PC-3 (cell line): ENCODE data around the gene IL1R1. TPM values are rescaled to one million over a fixed set of nuclear protein-coding genes. Genes with fewer than 3 reads are reported as not detected.

Experiments used
- ATAC-seq: fragments of 200-7000 bp; cut with Tn5 transposase; 2 replicates; pipeline ENCODE4 v1.9.1; 2020; ENCODE audit warnings: mild to moderate bottlenecking, moderate library complexity
- BruUV-seq: library from RNA; stranded (reverse); fragments of 400-500 nt; replicated peaks from 2 replicates; lab custom pipeline; 2021; lab: Mats Ljungman, UMichigan
- CTCF ChIA-PET: fragments of 300-600 bp; sonication (Branson Sonifier 250); formaldehyde crosslinking; loops from one replicate; lab custom pipeline; 2022; ENCODE audit warnings: antibody characterized with exemption; lab: Charles Lee
- POLR2A ChIA-PET: fragments of 300-600 bp; sonication (Branson Sonifier 250); formaldehyde crosslinking; loops from one replicate; lab custom pipeline; 2022; ENCODE audit warnings: antibody characterized with exemption; ENCODE audit not compliant: unreplicated experiment; lab: Charles Lee
- DNase-seq: peaks from one replicate; pipeline ENCODE4 v3.0.0-alpha.2; 2015
- H2AFZ ChIP-seq: fragments of 300-600 bp; sonication (generic); 2 replicates; pipeline ENCODE4 v1.6.0; 2016; ENCODE audit warnings: antibody characterized with exemption, low read length
- H3F3A ChIP-seq: fragments of 300-600 bp; sonication (generic); one replicate; pipeline ENCODE4 v1.6.0; 2017; ENCODE audit warnings: antibody characterized with exemption, low read length, control low read depth, mild to moderate bottlenecking; ENCODE audit not compliant: unreplicated experiment
- H3K27ac ChIP-seq: fragments of 300-600 bp; sonication (generic); 2 replicates; pipeline ENCODE4 v1.5.1; 2016; ENCODE audit warnings: mild to moderate bottlenecking, low read length
- H3K27me3 ChIP-seq: fragments of 300-600 bp; sonication (generic); 2 replicates; pipeline ENCODE4 v1.6.1; 2016; ENCODE audit warnings: low read length, mixed read lengths
- H3K36me3 ChIP-seq: fragments of 300-600 bp; sonication (generic); 2 replicates; pipeline ENCODE4 v1.6.1; 2016; ENCODE audit warnings: low read depth, mixed run types, low read length, mixed read lengths
- H3K4me1 ChIP-seq: fragments of 300-600 bp; sonication (generic); 2 replicates; pipeline ENCODE4 v1.5.1; 2016; ENCODE audit warnings: low read length; ENCODE audit not compliant: insufficient read depth
- H3K4me2 ChIP-seq: fragments of 300-600 bp; sonication (generic); 2 replicates; pipeline ENCODE4 v1.6.0; 2016; ENCODE audit warnings: low read length
- H3K4me3 ChIP-seq: fragments of 300-600 bp; sonication (generic); 2 replicates; pipeline ENCODE4 v1.5.1; 2016; ENCODE audit warnings: mild to moderate bottlenecking, low read length, mixed read lengths
- H3K79me2 ChIP-seq: fragments of 300-600 bp; sonication (generic); 2 replicates; pipeline ENCODE4 v1.6.1; 2017; ENCODE audit warnings: low read length, mixed read lengths
- H3K9ac ChIP-seq: fragments of 300-600 bp; sonication (generic); 2 replicates; pipeline ENCODE4 v1.6.0; 2016; ENCODE audit warnings: mild to moderate bottlenecking, low read length
- H3K9me2 ChIP-seq: fragments of 300-600 bp; sonication (generic); replicated peaks from 2 replicates; pipeline ENCODE4 v1.6.1; 2016; ENCODE audit warnings: mixed run types, low read length, mixed read lengths
- H3K9me3 ChIP-seq: fragments of 300-600 bp; sonication (generic); 2 replicates; pipeline ENCODE4 v1.6.1; 2016; ENCODE audit warnings: low read length, mixed read lengths
- H4K20me1 ChIP-seq: fragments of 300-600 bp; sonication (generic); 2 replicates; pipeline ENCODE4 v1.6.1; 2016; ENCODE audit warnings: low read length, mixed read lengths
- CTCF ChIP-seq: fragments of 300-600 bp; sonication (generic); conservative IDR thresholded peaks from 2 replicates; pipeline ENCODE4 v1.5.1; 2017; ENCODE audit warnings: antibody characterized with exemption, low read depth, mild to moderate bottlenecking, low read length
- EZH2 ChIP-seq: fragments of 300-600 bp; sonication (generic); IDR thresholded peaks from one replicate; pipeline ENCODE4 v1.6.1; 2017; ENCODE audit warnings: antibody characterized with exemption, mild to moderate bottlenecking, low read length; ENCODE audit not compliant: unreplicated experiment
- EZH2phosphoT487 ChIP-seq: fragments of 300-600 bp; sonication (generic); IDR thresholded peaks from 2 replicates; pipeline ENCODE4 v1.6.1; 2018; ENCODE audit warnings: mild to moderate bottlenecking, antibody characterized with exemption, low read length, borderline replicate concordance
- intact Hi-C: fragments of 100-400 bp; cut with micrococcal nuclease; formaldehyde crosslinking; loops from 2 replicates; pipeline ENCODE4 v1.9.0; 2023
- total RNA-seq: library from RNA; depleted of rRNA; stranded (reverse); fragments of >200 nt; gene quantifications from 2 replicates; pipeline ENCODE4 v1.2.3, GENCODE V29; 2014

Gene IL1R1
- total RNA-seq, 1 experiment from 2014 or later, result 0.69 TPM

DNA sequence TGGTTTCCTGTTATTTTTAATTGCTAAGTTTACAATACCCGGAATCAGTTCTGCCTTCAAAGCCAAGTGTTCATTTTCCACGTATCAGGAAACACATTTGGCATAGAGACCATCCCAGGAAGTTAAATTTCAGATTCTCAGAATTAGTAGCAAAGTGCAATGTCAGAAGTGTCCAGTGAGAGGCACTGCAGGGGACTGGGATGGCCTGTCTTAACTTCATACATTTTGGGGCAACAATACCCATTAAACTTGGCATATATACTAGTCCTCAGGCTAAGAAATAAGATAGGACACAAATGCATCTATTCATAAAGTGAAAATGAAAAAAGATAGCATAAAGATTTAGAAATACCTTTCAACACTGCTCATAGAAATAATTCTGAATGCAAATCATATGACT is 42.8 kb downstream of the IL1R1 start:
- no peaks in the 10 kb centered on the region for H3K9me2 ChIP-seq
- H3K4me2 ChIP-seq, result no peak overlapping the region
- intact Hi-C loops, result loop anchor here (1.0 kb wide), 1 partner anchor 55 kb away; no protein-coding TSS in a partner anchor
- no peaks in the 10 kb centered on the region for H3F3A ChIP-seq
- no peaks in the 10 kb centered on the region for H3K4me1 ChIP-seq
- ChIA-PET POLR2A (interaction anchor here (0.6 kb wide), 1 partner anchor 54 kb away, joined by 3 read pairs; no protein-coding TSS in a partner anchor), CTCF (no interaction called here)
- no TSS peak for BruUV-seq
- no peaks in the 10 kb centered on the region for H4K20me1 ChIP-seq
- ATAC-seq (no peak), DNase-seq (peak; percentile 40)
- no peaks in the 10 kb centered on the region for H3K27me3 ChIP-seq
- H3K9ac ChIP-seq, result no peak overlapping the region
- no peaks in the 10 kb centered on the region for H3K79me2 ChIP-seq
- no peak overlapping the region for H3K27ac ChIP-seq
- H3K9me3 ChIP-seq, result no peaks in the 10 kb centered on the region
- H3K4me3 ChIP-seq, result no peak overlapping the region
- peak overlapping the region; percentile 13; the same call in 1 of the 2 replicates for H2AFZ ChIP-seq
- TF ChIP-seq EZH2phosphoT487 (no peak), EZH2 (no peak), CTCF (peak; percentile 71)
- H3K36me3 ChIP-seq, result no peaks in the 10 kb centered on the region

- intact Hi-C loops, result no loop called here
- ATAC-seq (no peak), DNase-seq (no peak)
- Histone ChIP-seq H2AFZ (peak within 1 kb of the TSS; percentile 77), H3K79me2 (no peaks in the 10 kb centered on the region), H3K9ac (no peak within 1 kb of the TSS), H3K4me3 (no peak within 1 kb of the TSS), H3K9me3 (no peaks in the 10 kb centered on the region), H4K20me1 (no peaks in the 10 kb centered on the region), H3K4me1 (no peaks in the 10 kb centered on the region), H3K9me2 (no peaks in the 10 kb centered on the region), H3K27me3 (no peaks in the 10 kb centered on the region), H3K36me3 (no peaks in the 10 kb centered on the region), H3K4me2 (no peak within 1 kb of the TSS), H3K27ac (no peak within 1 kb of the TSS), H3F3A (no peaks in the 10 kb centered on the region)
- POLR2A ChIA-PET, result no interaction called here
- CTCF ChIA-PET, result interaction anchor here (0.5 kb wide), 1 partner anchor 428 kb away, joined by 8 read pairs; no protein-coding TSS in a partner anchor
- no peak for TF ChIP-seq EZH2
- TF ChIP-seq CTCF, result no peak
- TF ChIP-seq EZH2phosphoT487, result no peak
- BruUV-seq, result no TSS peak
Measured at GRCh38 chr2:102186791-102187495, 44.4 kb downstream of the IL1R1 start, which contains the start of gene IL1RL2. Gene IL1RL2 (plus strand): TSS chr2:102187023. CDS start chr2:102187868, 845 bp downstream.
